ENCODE results near the gene HK1.
"Not testable (repeated sequence)": the region's sequence is repeated elsewhere in the genome, so short reads cannot be mapped to it uniquely, and the experiment has no call there.

Gene HK1

DNA sequence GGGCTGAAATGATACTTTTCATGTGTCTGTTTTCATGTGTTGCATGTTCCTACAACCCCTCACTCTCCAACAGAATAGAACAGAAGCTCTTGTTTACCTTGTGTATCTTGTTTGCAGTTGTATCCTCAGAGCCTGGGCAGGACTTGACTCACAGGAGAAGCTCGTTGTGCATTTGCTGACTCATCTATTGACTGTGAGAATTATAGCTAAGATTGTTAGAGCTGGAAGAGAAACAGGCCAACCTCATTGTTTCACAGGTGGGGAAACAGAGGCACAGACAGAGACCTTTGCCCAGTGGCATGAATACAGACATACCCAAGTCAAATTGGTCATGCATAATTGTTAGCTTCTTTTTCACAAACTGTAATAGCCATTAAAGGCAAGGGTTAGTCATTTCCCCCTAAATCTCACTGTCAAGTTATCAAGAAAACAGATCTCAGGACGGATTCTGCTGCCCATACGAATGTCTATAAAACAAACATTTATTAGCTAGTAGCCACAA lies 168.4 kb downstream of the HK1 start:
- no peak for ATAC-seq
- no peaks in the 10 kb centered on the region for H3K9me3 Mint-ChIP-seq
- H3K36me3 Mint-ChIP-seq, result no peaks in the 10 kb centered on the region
- peaks cover 11% of the 10 kb centered on the region for H3K4me1 Mint-ChIP-seq
- no peak overlapping the region for H3K27ac Mint-ChIP-seq
- H3K27me3 Mint-ChIP-seq, result peaks cover 43% of the 10 kb centered on the region
- H3K4me3 Mint-ChIP-seq, result no peak overlapping the region

GRCh38 chr10:69449841-69450240 lies 171.5 kb downstream of the HK1 start:
- Mint-ChIP-seq H3K27ac (no peak overlapping the region), H3K4me3 (no peak overlapping the region), H3K27me3 (peaks cover 46% of the 10 kb centered on the region), H3K4me1 (peaks cover 17% of the 10 kb centered on the region), H3K36me3 (no peaks in the 10 kb centered on the region), H3K9me3 (no peaks in the 10 kb centered on the region)
- peak; percentile 42 for ATAC-seq

GRCh38 chr10:69450395-69450794 lies 172.1 kb downstream of the HK1 start:
- ATAC-seq, H3K4me3 Mint-ChIP-seq, H3K9me3 Mint-ChIP-seq, H3K36me3 Mint-ChIP-seq, H3K27ac Mint-ChIP-seq: not testable (repeated sequence)
- H3K4me1 Mint-ChIP-seq, result peaks cover 17% of the 10 kb centered on the region
- peaks cover 50% of the 10 kb centered on the region for H3K27me3 Mint-ChIP-seq

DNA sequence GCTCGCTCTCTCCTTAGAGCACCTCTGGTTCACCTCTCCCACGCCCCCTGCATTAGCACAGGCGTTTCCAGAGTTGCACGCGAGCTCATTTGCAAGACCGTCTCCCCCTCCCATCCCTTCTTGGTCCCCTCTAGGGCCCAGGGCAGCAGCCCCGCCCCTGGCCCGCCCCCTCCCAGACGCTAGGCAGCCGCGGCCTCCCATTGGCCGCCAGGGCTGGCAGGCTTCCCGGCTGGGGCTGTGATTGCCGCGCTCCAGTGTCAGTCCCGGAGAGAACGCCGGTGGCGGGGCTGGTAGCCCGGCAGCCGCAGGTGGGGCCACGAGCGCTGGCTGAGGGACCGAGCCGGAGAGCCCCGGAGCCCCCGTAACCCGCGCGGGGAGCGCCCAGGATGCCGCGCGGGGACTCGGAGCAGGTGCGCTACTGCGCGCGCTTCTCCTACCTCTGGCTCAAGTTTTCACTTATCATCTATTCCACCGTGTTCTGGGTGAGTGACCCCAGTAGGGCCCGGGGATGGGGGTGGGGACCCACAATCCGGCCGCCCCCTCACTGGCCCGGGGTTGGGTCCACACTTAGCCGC lies 173.0 kb downstream of the HK1 start, which contains the start of gene TSPAN15:
TSS of gene TSPAN15 (plus strand) at position 257 of the 575 bp plus-strand sequence. CDS start at position 387, 130 bp downstream.
- H3K27ac Mint-ChIP-seq, result no peak within 1 kb of the TSS
- ATAC-seq, result peak; percentile 87
- peak within 1 kb of the TSS; percentile 90 for H3K4me3 Mint-ChIP-seq
- H3K4me1 Mint-ChIP-seq, result peaks cover 17% of the 10 kb centered on the region
- peaks cover 56% of the 10 kb centered on the region for H3K27me3 Mint-ChIP-seq
- H3K9me3 Mint-ChIP-seq, result no peaks in the 10 kb centered on the region
- no peaks in the 10 kb centered on the region for H3K36me3 Mint-ChIP-seq

Data from stimulated activated memory B cell treated with anti-CD40 and anti-IgM and Interleukin-4, amounts not matched to agents 10 μg/mL and 1 μg/mL and 100 μg/mL, for 72 hours (primary cell).